Measurements from ENCODE around the gene AKAP13.

- TF ChIP-seq POLR2A (IDR thresholded peaks at IDR 0.05; ENCODE audit: extremely low read depth, insufficient read length) (no peak), CTCF (IDR thresholded peaks at IDR 0.05; ENCODE audit: low read depth, low read length) (no peak), MYC (IDR thresholded peaks at IDR 0.05; ENCODE audit: low read depth, low read length) (no peak)
- TF ChIP-seq, protein P1, sequence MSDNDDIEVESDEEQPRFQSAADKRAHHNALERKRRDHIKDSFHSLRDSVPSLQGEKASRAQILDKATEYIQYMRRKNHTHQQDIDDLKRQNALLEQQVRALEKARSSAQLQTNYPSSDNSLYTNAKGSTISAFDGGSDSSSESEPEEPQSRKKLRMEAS (IDR thresholded peaks at IDR 0.05; ENCODE audit: low read depth, low read length), result no peak
These were observed 84.1 kb downstream of the AKAP13 start for GRCh38 chr15:85464471-85464870.

Data from NB4 (cell line).